T-helper 9 cell (primary cell): ENCODE measurements around the gene SERPINA4.
"Not testable (repeated sequence)": the region's sequence is repeated elsewhere in the genome, so short reads cannot be mapped to it uniquely, and the experiment has no call there.

Experiments
- DNase-seq: peaks from one replicate; pipeline ENCODE4 v3.0.0-alpha.2; 2020

Gene SERPINA4

GRCh38 chr14:94570002-94570400 is 8.8 kb downstream of the SERPINA4 start:
- no peak for DNase-seq

- DNase-seq, result no peak
These were observed 9.2 kb downstream of the SERPINA4 start for GRCh38 chr14:94570440-94570839.

- DNase-seq, result no peak
These were observed 10.2 kb downstream of the SERPINA4 start for GRCh38 chr14:94571395-94571794.

GRCh38 chr14:94571950-94572349 is 10.7 kb downstream of the SERPINA4 start:
- DNase-seq, result no peak

- no peak for DNase-seq
These were observed 11.5 kb downstream of the SERPINA4 start for GRCh38 chr14:94572637-94573303.

- no peak for DNase-seq
These were observed 12.4 kb downstream of the SERPINA4 start for GRCh38 chr14:94573475-94574277.

- no peak for DNase-seq
These were observed 13.1 kb downstream of the SERPINA4 start for GRCh38 chr14:94574336-94574735.

GRCh38 chr14:94575730-94576585 is 14.7 kb downstream of the SERPINA4 start:
- no peak for DNase-seq

GRCh38 chr14:94577472-94577871 is 16.2 kb downstream of the SERPINA4 start:
- not testable (repeated sequence) for DNase-seq

GRCh38 chr14:94578712-94579111 is 17.5 kb downstream of the SERPINA4 start:
- no peak for DNase-seq

GRCh38 chr14:94581127-94581999 is 20.1 kb downstream of the SERPINA4 start, which contains the start of gene SERPINA5:
SERPINA5 (plus strand) TSS chr14:94581426; CDS start chr14:94587363, 5,937 bp downstream.
- no peak for DNase-seq

GRCh38 chr14:94582199-94582750 is 21.0 kb downstream of the SERPINA4 start:
- no peak for DNase-seq

- no peak for DNase-seq
These were observed 21.6 kb downstream of the SERPINA4 start for GRCh38 chr14:94582851-94583250.

- DNase-seq, result no peak
These were observed 22.3 kb downstream of the SERPINA4 start for GRCh38 chr14:94583557-94583956.

GRCh38 chr14:94584591-94585280 is 23.5 kb downstream of the SERPINA4 start:
- no peak for DNase-seq

GRCh38 chr14:94586635-94587034 is 25.4 kb downstream of the SERPINA4 start:
- DNase-seq, result no peak

- no peak for DNase-seq
These were observed 27.1 kb downstream of the SERPINA4 start for GRCh38 chr14:94588311-94588710.

GRCh38 chr14:94591073-94591472 is 29.8 kb downstream of the SERPINA4 start:
- DNase-seq, result no peak

GRCh38 chr14:94591871-94592270 is 30.6 kb downstream of the SERPINA4 start:
- no peak for DNase-seq

GRCh38 chr14:94592457-94592856 is 31.2 kb downstream of the SERPINA4 start:
- DNase-seq, result no peak

- DNase-seq, result no peak
These were observed 32.1 kb downstream of the SERPINA4 start for GRCh38 chr14:94593376-94593748.
